HCT116 (cell line): ENCODE results near the gene SLC16A12.

Experiments used
- EZH2 ChIP-seq: fragments of 200-600 bp; sonication (generic); IDR thresholded peaks from 2 replicates; pipeline ENCODE4 v1.6.1; 2017; ENCODE audit warnings: antibody characterized with exemption, mixed run types
- EZH2phosphoT487 ChIP-seq: fragments of 200-600 bp; IDR thresholded peaks from 2 replicates; pipeline ENCODE4 v1.6.1; 2018; ENCODE audit warnings: antibody characterized with exemption, borderline replicate concordance
- MAX ChIP-seq: IDR thresholded peaks from 2 replicates; pipeline ENCODE4 v1.6.1; 2012
- REST ChIP-seq: IDR thresholded peaks from 2 replicates; pipeline ENCODE4 v1.6.1; 2012; ENCODE audit warnings: low read depth

GRCh38 chr10:89468191-89468965, 67.0 kb downstream of the SLC16A12 start:
- TF ChIP-seq EZH2phosphoT487 = no peak
- no peak for TF ChIP-seq MAX
- no peak for TF ChIP-seq EZH2
- TF ChIP-seq REST = no peak
